ENCODE results near the gene WFIKKN2. TPM values are rescaled to one million over a fixed set of nuclear protein-coding genes. Genes with fewer than 3 reads are reported as not detected.

The WFIKKN2 gene
- total and polyA plus RNA-seq, 2 of the 8 experiments (the other 6 are each of a cell fraction or from before 2014, with no cell fraction given), result 0.07 to 0.30 TPM

- POLR2A ChIA-PET (ENCODE audit: partially characterized antibody), result no interaction called here
- TF ChIP-seq NANOG (IDR thresholded peaks at IDR 0.05; ENCODE audit: insufficient read depth, low read depth, low read length, poor library complexity, severe bottlenecking), result no peak
- H3K4me1 ChIP-seq (replicated peaks in 1 of 4; ENCODE audit: control insufficient read depth in 3 of 4, insufficient read depth in 4 of 4, low read length in 3 of 4), result no peaks in the 10 kb centered on the region
- no peak overlapping the region for H3K23ac ChIP-seq (ENCODE audit: insufficient read length)
- H3K9me3 ChIP-seq (ENCODE audit: insufficient read depth in 2 of 2, low read depth in 1 of 2, low read length in 1 of 2), result no peaks in the 10 kb centered on the region
- no peaks in the 10 kb centered on the region for H4K20me1 ChIP-seq (replicated peaks in 1 of 2; ENCODE audit: control insufficient read depth in 1 of 2, insufficient read depth in 2 of 2, low read length in 2 of 2)
- H3K23me2 ChIP-seq (ENCODE audit: low read depth, low read length), result no peaks in the 10 kb centered on the region
- H2BK5ac ChIP-seq (ENCODE audit: low read depth, low read length), result no peak overlapping the region
- no peak overlapping the region for H3K14ac ChIP-seq (ENCODE audit: insufficient read length)
- H4K91ac ChIP-seq (replicated peaks; ENCODE audit: insufficient read length, low read length), result no peak overlapping the region
- FAIRE-seq, result no peak
- 89% methylated on average over 5 of the region's 5 CpGs; no CpG with 5 or more reads in 1 of the 2 experiments for WGBS, 2 experiments (ENCODE audit: extremely low coverage in 1 of 2, insufficient coverage in 1 of 2, insufficient read length in 1 of 2, insufficient replicate concordance in 2 of 2, low coverage in 1 of 2, low lambda C conversion rate in 2 of 2, missing lambda C conversion rate in 1 of 2)
- CTCF ChIA-PET (ENCODE audit: partially characterized antibody), result interaction anchor here (0.6 to 3.8 kb wide), 15 partner anchors 11 to 201 kb away, joined by 3 to 41 read pairs (median 5); partner anchors contain the start of gene WFIKKN2
- H3K27me3 ChIP-seq (replicated peaks in 1 of 4; ENCODE audit: control insufficient read depth in 3 of 4, extremely low read depth in 1 of 4, insufficient read depth in 3 of 4, low read length in 3 of 4), result no peaks in the 10 kb centered on the region
- H3K79me2 ChIP-seq (ENCODE audit: control insufficient read depth in 1 of 2, insufficient read depth in 2 of 2, low read length in 2 of 2), result no peaks in the 10 kb centered on the region
- DNase-seq (ENCODE audit: low read depth in 1 of 2, low spot score in 2 of 2), result no peak
- no peak overlapping the region for H3K9ac ChIP-seq (replicated peaks in 1 of 4; ENCODE audit: extremely low read depth in 1 of 4, low read depth in 3 of 4, low read length in 3 of 4)
- no peak overlapping the region for H3K4me2 ChIP-seq (ENCODE audit: insufficient read depth in 1 of 2, low read depth in 2 of 2, low read length in 2 of 2)
- H3K36me3 ChIP-seq (ENCODE audit: control insufficient read depth in 2 of 4, insufficient read depth in 4 of 4, low read length in 3 of 4), result no peaks in the 10 kb centered on the region
- H3K18ac ChIP-seq (ENCODE audit: extremely low read depth, low read length), result no peak overlapping the region
- H2BK15ac ChIP-seq (ENCODE audit: low read length), result no peak overlapping the region
- H3K79me1 ChIP-seq (ENCODE audit: low read depth, low read length), result no peaks in the 10 kb centered on the region
- no peak overlapping the region for H3K4ac ChIP-seq (replicated peaks; ENCODE audit: insufficient read length, low read depth, low read length)
- H4K8ac ChIP-seq (ENCODE audit: extremely low read depth, insufficient read depth, low read length), result no peak overlapping the region
- H2BK12ac ChIP-seq (ENCODE audit: low read depth, low read length), result no peak overlapping the region
- no peak overlapping the region for H3K27ac ChIP-seq (ENCODE audit: low read depth, low read length)
- H2AFZ ChIP-seq (ENCODE audit: low read length), result no peak overlapping the region
- H4K5ac ChIP-seq (ENCODE audit: insufficient read length, low read depth, low read length), result no peak overlapping the region
- H2BK120ac ChIP-seq (replicated peaks; ENCODE audit: low read depth, low read length), result no peak overlapping the region
- H2AK5ac ChIP-seq (ENCODE audit: low read depth, low read length), result no peak overlapping the region
- no peak overlapping the region for H3K4me3 ChIP-seq (ENCODE audit: extremely low read depth in 1 of 4, insufficient read depth in 2 of 4, low read depth in 3 of 4, low read length in 4 of 4)
- no peak overlapping the region for H2BK20ac ChIP-seq (ENCODE audit: low read length)
- no peak overlapping the region for H3K56ac ChIP-seq (replicated peaks; ENCODE audit: insufficient read length, low read depth, low read length)
Measured at GRCh38 chr17:50807675-50808074, 27.7 kb upstream of the WFIKKN2 start.

Data from H1 (cell line).